H9 (cell line): ENCODE measurements around the gene PTPRQ. TPM values are rescaled to one million over a fixed set of nuclear protein-coding genes. Genes with fewer than 3 reads are reported as not detected.

Source experiments
- DNase-seq: peaks from one replicate; pipeline ENCODE4 v3.0.0-alpha.2; 2017
- H2AFZ ChIP-seq: one replicate; pipeline ENCODE4 v1.6.1; 2013; ENCODE audit warnings: mild to moderate bottlenecking, low read length, control low read depth, moderate library complexity
- H2AK5ac ChIP-seq: 2 replicates; pipeline ENCODE4 v1.6.1; 2013; ENCODE audit warnings: low read length, control low read depth, mixed read lengths; ENCODE audit not compliant: insufficient read length
- H2BK120ac ChIP-seq: one replicate; pipeline ENCODE4 v1.6.1; 2013; ENCODE audit warnings: low read depth, mild to moderate bottlenecking, low read length, control low read depth, inconsistent platforms; ENCODE audit not compliant: poor library complexity, severe bottlenecking
- H2BK12ac ChIP-seq: 2 replicates; pipeline ENCODE4 v1.6.1; 2013; ENCODE audit warnings: low read length, control low read depth, mixed read lengths, low read depth; ENCODE audit not compliant: insufficient read length
- H2BK15ac ChIP-seq: 2 replicates; pipeline ENCODE4 v1.6.1; 2013; ENCODE audit warnings: low read depth, low read length, control low read depth
- H2BK20ac ChIP-seq: one replicate; pipeline ENCODE4 v1.6.1; 2013; ENCODE audit warnings: low read depth, mild to moderate bottlenecking, low read length, control low read depth, inconsistent platforms; ENCODE audit not compliant: poor library complexity, severe bottlenecking
- H2BK5ac ChIP-seq: 2 replicates; pipeline ENCODE4 v1.6.1; 2013; ENCODE audit warnings: low read length, control low read depth, mixed read lengths; ENCODE audit not compliant: insufficient read length
- H3K14ac ChIP-seq: 2 replicates; pipeline ENCODE4 v1.6.1; 2013; ENCODE audit warnings: low read length, control low read depth; ENCODE audit not compliant: insufficient read depth
- H3K18ac ChIP-seq: 2 replicates; pipeline ENCODE4 v1.6.1; 2013; ENCODE audit warnings: low read depth, mild to moderate bottlenecking, mixed read lengths, low read length, control low read depth; ENCODE audit not compliant: insufficient read length
- H3K23ac ChIP-seq: 2 replicates; pipeline ENCODE4 v1.6.1; 2013; ENCODE audit warnings: low read length, control low read depth, mixed read lengths, low read depth; ENCODE audit not compliant: insufficient read length
- H3K23me2 ChIP-seq: 2 replicates; pipeline ENCODE4 v1.6.1; 2013; ENCODE audit warnings: low read depth, mild to moderate bottlenecking, mixed read lengths, low read length, control low read depth; ENCODE audit not compliant: insufficient read length, poor library complexity, severe bottlenecking
- H3K27ac ChIP-seq: 2 replicates; pipeline ENCODE4 v1.5.1; 2013; ENCODE audit warnings: low read length, control low read depth, mixed read lengths, low read depth; ENCODE audit not compliant: insufficient read length
- H3K27me3 ChIP-seq: 2 replicates; pipeline ENCODE4 v1.6.1; 2013; ENCODE audit warnings: low read length, control low read depth, inconsistent platforms; ENCODE audit not compliant: insufficient read depth
- H3K4ac ChIP-seq: 2 replicates; pipeline ENCODE4 v1.6.1; 2013; ENCODE audit warnings: low read depth, mild to moderate bottlenecking, control low read depth, inconsistent platforms, low read length, moderate library complexity
- H3K4me1 ChIP-seq: 2 replicates; pipeline ENCODE4 v1.6.1; 2013; ENCODE audit warnings: low read length, control low read depth, inconsistent platforms; ENCODE audit not compliant: insufficient read depth
- H3K4me2 ChIP-seq: 2 replicates; pipeline ENCODE4 v1.6.1; 2013; ENCODE audit warnings: low read length, control low read depth, mixed read lengths; ENCODE audit not compliant: insufficient read length, insufficient read depth
- H3K56ac ChIP-seq: 2 replicates; pipeline ENCODE4 v1.6.1; 2013; ENCODE audit warnings: low read depth, mild to moderate bottlenecking, mixed read lengths, low read length, control low read depth; ENCODE audit not compliant: insufficient read length
- H3K79me1 ChIP-seq: 2 replicates; pipeline ENCODE4 v1.6.1; 2013; ENCODE audit warnings: low read depth, mild to moderate bottlenecking, moderate library complexity, low read length, control low read depth, inconsistent platforms; ENCODE audit not compliant: insufficient read depth, poor library complexity, severe bottlenecking
- H3K79me2 ChIP-seq: 2 replicates; pipeline ENCODE4 v1.6.1; 2013; ENCODE audit warnings: low read length, control low read depth, inconsistent platforms; ENCODE audit not compliant: insufficient read depth
- H3K9ac ChIP-seq: 2 replicates; pipeline ENCODE4 v1.6.1; 2013; ENCODE audit warnings: low read length, control low read depth, mixed read lengths; ENCODE audit not compliant: insufficient read length; ENCODE audit errors: extremely low read depth
- H3K9me3 ChIP-seq: one replicate; pipeline ENCODE4 v1.6.1; 2013; ENCODE audit warnings: low read depth, low read length, inconsistent platforms; ENCODE audit not compliant: control insufficient read depth
- H3T11ph ChIP-seq: one replicate; pipeline ENCODE4 v1.6.1; 2013; ENCODE audit warnings: mild to moderate bottlenecking, low read length, control low read depth, inconsistent platforms
- H4K20me1 ChIP-seq: one replicate; pipeline ENCODE4 v1.6.1; 2013; ENCODE audit not compliant: control insufficient read depth, insufficient read length, insufficient read depth
- H4K5ac ChIP-seq: 2 replicates; pipeline ENCODE4 v1.6.1; 2013; ENCODE audit warnings: low read depth, mild to moderate bottlenecking, mixed read lengths, low read length, control low read depth; ENCODE audit not compliant: insufficient read length
- H4K8ac ChIP-seq: replicated peaks from 2 replicates; pipeline ENCODE4 v1.6.1; 2013; ENCODE audit warnings: low read length, control low read depth, mixed read lengths, low read depth; ENCODE audit not compliant: insufficient read length
- H4K91ac ChIP-seq: 2 replicates; pipeline ENCODE4 v1.6.1; 2013; ENCODE audit warnings: low read depth, mild to moderate bottlenecking, moderate library complexity, mixed read lengths, low read length, control low read depth; ENCODE audit not compliant: insufficient read length
- H3K27ac Mint-ChIP-seq, 3 experiments: 2 replicates in 2 of 3; 3 replicates in 1 of 3; pipeline ENCODE4 v1.8.0; 2020 to 2021; ENCODE audit warnings: mixed read lengths in 3 of 3, mild to moderate bottlenecking in 1 of 3, moderate library complexity in 1 of 3
- H3K27me3 Mint-ChIP-seq: 2 replicates; pipeline ENCODE4 v1.8.0; 2021; ENCODE audit warnings: low read depth, mild to moderate bottlenecking, moderate library complexity, mixed read lengths
- H3K36me3 Mint-ChIP-seq, 3 experiments: 2 replicates in 2 of 3; 3 replicates in 1 of 3; pipeline ENCODE4 v1.8.0; 2020 to 2021; ENCODE audit warnings: low read depth in 3 of 3, mixed read lengths in 3 of 3; ENCODE audit not compliant: insufficient read depth in 1 of 3
- H3K4me1 Mint-ChIP-seq, 2 experiments: 2 replicates each; pipeline ENCODE4 v1.8.0; 2020; ENCODE audit warnings: mixed read lengths in 2 of 2
- H3K4me3 Mint-ChIP-seq, 2 experiments: 2 replicates in 1 of 2; 3 replicates in 1 of 2; pipeline ENCODE4 v1.8.0; 2020 to 2021; ENCODE audit warnings: mild to moderate bottlenecking in 2 of 2, mixed read lengths in 2 of 2, moderate library complexity in 1 of 2
- H3K9me3 Mint-ChIP-seq, 2 experiments: 2 replicates in 1 of 2; 3 replicates in 1 of 2; pipeline ENCODE4 v1.8.0; 2020; ENCODE audit warnings: mild to moderate bottlenecking in 2 of 2, mixed read lengths in 2 of 2, moderate library complexity in 1 of 2
- WGBS: extraction: QIAGEN DNeasy Blood & Tissue Kit; methylation state at CpG from one replicate; pipeline ENCODE4 v1.1.7; 2013; ENCODE audit warnings: missing lambda C conversion rate, low lambda C conversion rate, mixed read lengths; ENCODE audit not compliant: insufficient read length; ENCODE audit errors: extremely low coverage; 5-methylcytosine and 5-hydroxymethylcytosine counted together
- total RNA-seq: library from RNA; stranded (reverse); gene quantifications from 2 replicates; pipeline ENCODE4 v1.2.1, GENCODE V29; 2021
- TF ChIP-seq, protein P1 (sequence below): fragments of 200-600 bp; sonication (generic); conservative IDR thresholded peaks from 3 replicates; pipeline ENCODE4 v1.8.0; 2021; ENCODE audit warnings: antibody characterized with exemption, mild to moderate bottlenecking

Gene PTPRQ
- total RNA-seq, 1 experiment from 2014 or later = not detected

DNA sequence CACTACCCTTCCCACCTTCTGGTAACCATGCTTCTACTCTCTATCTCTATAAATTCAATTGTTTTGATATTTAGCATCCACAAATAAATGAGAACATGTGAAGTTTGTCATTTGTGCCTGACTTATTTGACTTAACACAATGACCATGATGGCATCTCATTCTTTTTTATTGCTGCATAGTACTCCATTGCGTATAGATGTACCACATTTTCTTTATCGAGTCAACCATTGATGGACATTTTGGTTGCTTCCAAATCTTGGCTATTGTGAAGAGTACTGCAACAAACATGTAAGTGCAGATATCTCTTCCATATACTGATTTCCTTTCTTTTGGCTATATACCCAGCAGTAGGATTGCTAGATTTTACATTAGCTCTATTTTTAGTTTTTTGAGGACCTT lies 73.6 kb downstream of the PTPRQ start:
- Mint-ChIP-seq H3K4me1 (no peaks in the 10 kb centered on the region), H3K36me3 (peaks cover 0 to 10% (median 0%) of the 10 kb centered on the region in 3 experiments; a peak in 4 of 7 replicates), H3K27ac (no peak overlapping the region), H3K9me3 (peaks cover 11 to 15% of the 10 kb centered on the region in 2 experiments), H3K27me3 (no peaks in the 10 kb centered on the region; the same call in 1 of the 2 replicates), H3K4me3 (no peak overlapping the region)
- no peak overlapping the region for H2BK5ac ChIP-seq
- WGBS = no CpG with 5 or more reads among the region's 2 CpGs
- no peak overlapping the region for H2BK20ac ChIP-seq
- no peak overlapping the region for H3T11ph ChIP-seq
- H3K9me3 ChIP-seq = no peaks in the 10 kb centered on the region
- no peaks in the 10 kb centered on the region for H3K23me2 ChIP-seq
- no peak overlapping the region for H3K27ac ChIP-seq
- no peak overlapping the region for H3K18ac ChIP-seq
- H2AK5ac ChIP-seq = no peak overlapping the region
- no peak for DNase-seq
- no peak overlapping the region for H3K9ac ChIP-seq
- H3K14ac ChIP-seq = no peak overlapping the region
- H3K27me3 ChIP-seq = no peaks in the 10 kb centered on the region
- H4K5ac ChIP-seq = no peak overlapping the region
- H3K4me1 ChIP-seq = no peaks in the 10 kb centered on the region
- H2BK120ac ChIP-seq = no peak overlapping the region
- H3K79me2 ChIP-seq = no peaks in the 10 kb centered on the region
- H4K8ac ChIP-seq = no peak overlapping the region
- H3K79me1 ChIP-seq = no peaks in the 10 kb centered on the region
- H3K56ac ChIP-seq = no peak overlapping the region
- no peak overlapping the region for H2BK12ac ChIP-seq
- no peak overlapping the region for H4K91ac ChIP-seq
- no peaks in the 10 kb centered on the region for H4K20me1 ChIP-seq
- H3K4ac ChIP-seq = no peak overlapping the region
- H3K4me2 ChIP-seq = no peak overlapping the region
- TF ChIP-seq, protein P1, sequence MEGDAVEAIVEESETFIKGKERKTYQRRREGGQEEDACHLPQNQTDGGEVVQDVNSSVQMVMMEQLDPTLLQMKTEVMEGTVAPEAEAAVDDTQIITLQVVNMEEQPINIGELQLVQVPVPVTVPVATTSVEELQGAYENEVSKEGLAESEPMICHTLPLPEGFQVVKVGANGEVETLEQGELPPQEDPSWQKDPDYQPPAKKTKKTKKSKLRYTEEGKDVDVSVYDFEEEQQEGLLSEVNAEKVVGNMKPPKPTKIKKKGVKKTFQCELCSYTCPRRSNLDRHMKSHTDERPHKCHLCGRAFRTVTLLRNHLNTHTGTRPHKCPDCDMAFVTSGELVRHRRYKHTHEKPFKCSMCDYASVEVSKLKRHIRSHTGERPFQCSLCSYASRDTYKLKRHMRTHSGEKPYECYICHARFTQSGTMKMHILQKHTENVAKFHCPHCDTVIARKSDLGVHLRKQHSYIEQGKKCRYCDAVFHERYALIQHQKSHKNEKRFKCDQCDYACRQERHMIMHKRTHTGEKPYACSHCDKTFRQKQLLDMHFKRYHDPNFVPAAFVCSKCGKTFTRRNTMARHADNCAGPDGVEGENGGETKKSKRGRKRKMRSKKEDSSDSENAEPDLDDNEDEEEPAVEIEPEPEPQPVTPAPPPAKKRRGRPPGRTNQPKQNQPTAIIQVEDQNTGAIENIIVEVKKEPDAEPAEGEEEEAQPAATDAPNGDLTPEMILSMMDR = no peak
- no peak overlapping the region for H2BK15ac ChIP-seq
- no peak overlapping the region for H2AFZ ChIP-seq
- no peak overlapping the region for H3K23ac ChIP-seq
